ENCODE data around the gene EOLA1.

DNA sequence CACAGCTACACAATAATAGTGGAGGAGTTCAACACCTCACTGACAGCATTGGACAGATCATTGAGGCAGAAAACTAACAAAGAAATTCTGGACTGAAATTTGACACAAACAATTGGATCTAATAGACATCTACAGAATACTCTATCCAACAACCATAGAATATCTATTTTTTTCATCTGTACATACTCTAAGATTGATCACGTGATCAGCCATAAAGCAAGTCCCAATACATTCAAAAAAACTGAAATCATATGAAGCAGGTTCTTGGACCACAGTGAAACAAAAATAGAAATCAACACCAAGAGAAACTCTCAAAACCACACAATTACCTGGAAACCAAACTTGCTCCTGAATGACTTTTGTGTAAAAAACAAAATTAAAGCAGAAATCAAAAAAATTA, 23.5 kb upstream of the EOLA1 start:
- no peak for TF ChIP-seq POLR2A (IDR thresholded peaks at IDR 0.05; ENCODE audit: low read length)
- TF ChIP-seq, protein P1, sequence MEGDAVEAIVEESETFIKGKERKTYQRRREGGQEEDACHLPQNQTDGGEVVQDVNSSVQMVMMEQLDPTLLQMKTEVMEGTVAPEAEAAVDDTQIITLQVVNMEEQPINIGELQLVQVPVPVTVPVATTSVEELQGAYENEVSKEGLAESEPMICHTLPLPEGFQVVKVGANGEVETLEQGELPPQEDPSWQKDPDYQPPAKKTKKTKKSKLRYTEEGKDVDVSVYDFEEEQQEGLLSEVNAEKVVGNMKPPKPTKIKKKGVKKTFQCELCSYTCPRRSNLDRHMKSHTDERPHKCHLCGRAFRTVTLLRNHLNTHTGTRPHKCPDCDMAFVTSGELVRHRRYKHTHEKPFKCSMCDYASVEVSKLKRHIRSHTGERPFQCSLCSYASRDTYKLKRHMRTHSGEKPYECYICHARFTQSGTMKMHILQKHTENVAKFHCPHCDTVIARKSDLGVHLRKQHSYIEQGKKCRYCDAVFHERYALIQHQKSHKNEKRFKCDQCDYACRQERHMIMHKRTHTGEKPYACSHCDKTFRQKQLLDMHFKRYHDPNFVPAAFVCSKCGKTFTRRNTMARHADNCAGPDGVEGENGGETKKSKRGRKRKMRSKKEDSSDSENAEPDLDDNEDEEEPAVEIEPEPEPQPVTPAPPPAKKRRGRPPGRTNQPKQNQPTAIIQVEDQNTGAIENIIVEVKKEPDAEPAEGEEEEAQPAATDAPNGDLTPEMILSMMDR (IDR thresholded peaks at IDR 0.05) = no peak
- no peak for TF ChIP-seq SMC3 (IDR thresholded peaks at IDR 0.05)
- TF ChIP-seq, protein P2, sequence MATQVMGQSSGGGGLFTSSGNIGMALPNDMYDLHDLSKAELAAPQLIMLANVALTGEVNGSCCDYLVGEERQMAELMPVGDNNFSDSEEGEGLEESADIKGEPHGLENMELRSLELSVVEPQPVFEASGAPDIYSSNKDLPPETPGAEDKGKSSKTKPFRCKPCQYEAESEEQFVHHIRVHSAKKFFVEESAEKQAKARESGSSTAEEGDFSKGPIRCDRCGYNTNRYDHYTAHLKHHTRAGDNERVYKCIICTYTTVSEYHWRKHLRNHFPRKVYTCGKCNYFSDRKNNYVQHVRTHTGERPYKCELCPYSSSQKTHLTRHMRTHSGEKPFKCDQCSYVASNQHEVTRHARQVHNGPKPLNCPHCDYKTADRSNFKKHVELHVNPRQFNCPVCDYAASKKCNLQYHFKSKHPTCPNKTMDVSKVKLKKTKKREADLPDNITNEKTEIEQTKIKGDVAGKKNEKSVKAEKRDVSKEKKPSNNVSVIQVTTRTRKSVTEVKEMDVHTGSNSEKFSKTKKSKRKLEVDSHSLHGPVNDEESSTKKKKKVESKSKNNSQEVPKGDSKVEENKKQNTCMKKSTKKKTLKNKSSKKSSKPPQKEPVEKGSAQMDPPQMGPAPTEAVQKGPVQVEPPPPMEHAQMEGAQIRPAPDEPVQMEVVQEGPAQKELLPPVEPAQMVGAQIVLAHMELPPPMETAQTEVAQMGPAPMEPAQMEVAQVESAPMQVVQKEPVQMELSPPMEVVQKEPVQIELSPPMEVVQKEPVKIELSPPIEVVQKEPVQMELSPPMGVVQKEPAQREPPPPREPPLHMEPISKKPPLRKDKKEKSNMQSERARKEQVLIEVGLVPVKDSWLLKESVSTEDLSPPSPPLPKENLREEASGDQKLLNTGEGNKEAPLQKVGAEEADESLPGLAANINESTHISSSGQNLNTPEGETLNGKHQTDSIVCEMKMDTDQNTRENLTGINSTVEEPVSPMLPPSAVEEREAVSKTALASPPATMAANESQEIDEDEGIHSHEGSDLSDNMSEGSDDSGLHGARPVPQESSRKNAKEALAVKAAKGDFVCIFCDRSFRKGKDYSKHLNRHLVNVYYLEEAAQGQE (IDR thresholded peaks at IDR 0.05) = no peak
- no peak for TF ChIP-seq JUNB (IDR thresholded peaks at IDR 0.05)
- TF ChIP-seq RCOR1 (IDR thresholded peaks at IDR 0.05; ENCODE audit: low read depth, low read length) = no peak
- TF ChIP-seq RNF2 (IDR thresholded peaks at IDR 0.05; ENCODE audit: borderline replicate concordance, low read depth) = no peak
- TF ChIP-seq HOXA7 (CRISPR knock-in tag; IDR thresholded peaks at IDR 0.05) = no peak
- TF ChIP-seq FOXS1 (CRISPR knock-in tag; IDR thresholded peaks at IDR 0.05) = no peak
- no peak for TF ChIP-seq CHD4 (IDR thresholded peaks at IDR 0.05; ENCODE audit: borderline replicate concordance)
- no peak for TF ChIP-seq CBX2 (IDR thresholded peaks at IDR 0.05; ENCODE audit: borderline replicate concordance, low read depth)
- TF ChIP-seq CHD2 (IDR thresholded peaks at IDR 0.05; ENCODE audit: low read length, partially characterized antibody) = no peak
- no peak for TF ChIP-seq HDAC2 (IDR thresholded peaks at IDR 0.05)
- TF ChIP-seq EP300 (IDR thresholded peaks at IDR 0.05) = no peak
